SK-N-SH treated with all-trans-retinoic acid at 6 μM for 48 hours (cell line): ENCODE data around the gene FARS2.

Experiments used
- ATAC-seq: fragments of 200-7000 bp; cut with Tn5 transposase; 3 replicates; pipeline ENCODE4 v1.9.1; 2020; ENCODE audit warnings: mild to moderate bottlenecking, moderate library complexity
- ARNTL ChIP-seq: fragments of 450-650 bp; formaldehyde crosslinking; IDR thresholded peaks from 2 replicates; pipeline ENCODE4 v1.5.0; 2020; ENCODE audit warnings: low read depth, mild to moderate bottlenecking, moderate library complexity, borderline replicate concordance
- BACH2 ChIP-seq: fragments of 250-450 bp; sonication (Bioruptor Pico); IDR thresholded peaks from 2 replicates; pipeline ENCODE4 v1.9.0; 2021; ENCODE audit warnings: mild to moderate bottlenecking, borderline replicate concordance
- CREB5 ChIP-seq: fragments of 250-450 bp; sonication (Bioruptor Pico); IDR thresholded peaks from 2 replicates; pipeline ENCODE4 v1.5.1; 2020; ENCODE audit warnings: low read depth, mild to moderate bottlenecking, moderate library complexity
- CSDC2 ChIP-seq: fragments of 250-450 bp; sonication (Bioruptor Pico); IDR thresholded peaks from 2 replicates; pipeline ENCODE4 v1.5.0; 2020; ENCODE audit warnings: mild to moderate bottlenecking, moderate library complexity
- ESRRG ChIP-seq: fragments of 250-450 bp; sonication (Bioruptor Pico); IDR thresholded peaks from 2 replicates; pipeline ENCODE4 v1.6.1; 2021; ENCODE audit warnings: mild to moderate bottlenecking
- GLIS3 ChIP-seq: fragments of 250-450 bp; sonication (Bioruptor Pico); IDR thresholded peaks from 2 replicates; pipeline ENCODE4 v1.5.0; 2020; ENCODE audit warnings: mild to moderate bottlenecking, moderate library complexity
- ISL1 ChIP-seq: fragments of 250-450 bp; sonication (Bioruptor Pico); IDR thresholded peaks from 2 replicates; pipeline ENCODE4 v2.1.2; 2022; ENCODE audit warnings: mild to moderate bottlenecking, moderate library complexity
- OSR1 ChIP-seq: fragments of 250-450 bp; sonication (Bioruptor Pico); IDR thresholded peaks from 2 replicates; pipeline ENCODE4 v1.8.0; 2022; ENCODE audit warnings: moderate library complexity, mild to moderate bottlenecking, inconsistent platforms
- PATZ1 ChIP-seq: fragments of 250-450 bp; sonication (Bioruptor Pico); IDR thresholded peaks from 2 replicates; pipeline ENCODE4 v1.8.0; 2020; ENCODE audit warnings: mild to moderate bottlenecking, moderate library complexity, borderline replicate concordance
- POU6F1 ChIP-seq: fragments of 250-450 bp; sonication (Bioruptor Pico); IDR thresholded peaks from 2 replicates; pipeline ENCODE4 v1.8.0; 2021; ENCODE audit warnings: low read depth, mild to moderate bottlenecking, moderate library complexity, borderline replicate concordance
- PPARA ChIP-seq: fragments of 250-450 bp; sonication (Bioruptor Pico); IDR thresholded peaks from 2 replicates; pipeline ENCODE4 v1.5.0; 2020; ENCODE audit warnings: mild to moderate bottlenecking, borderline replicate concordance
- SNAI2 ChIP-seq: fragments of 250-450 bp; sonication (Bioruptor Pico); IDR thresholded peaks from 2 replicates; pipeline ENCODE4 v1.5.0; 2020; ENCODE audit warnings: mild to moderate bottlenecking, moderate library complexity
- TCF4 ChIP-seq: fragments of 250-450 bp; sonication (Bioruptor Pico); IDR thresholded peaks from 2 replicates; pipeline ENCODE4 v1.8.0; 2021; ENCODE audit warnings: mild to moderate bottlenecking, moderate library complexity, borderline replicate concordance
- TOX ChIP-seq: fragments of 250-450 bp; sonication (Bioruptor Pico); IDR thresholded peaks from 2 replicates; pipeline ENCODE4 v1.8.0; 2021; ENCODE audit warnings: mild to moderate bottlenecking, moderate library complexity, borderline replicate concordance
- ZC3H10 ChIP-seq: fragments of 250-450 bp; sonication (Bioruptor Pico); IDR thresholded peaks from 2 replicates; pipeline ENCODE4 v1.5.1; 2021; ENCODE audit warnings: mild to moderate bottlenecking, moderate library complexity
- ZFP3 ChIP-seq: fragments of 250-450 bp; sonication (Bioruptor Pico); IDR thresholded peaks from 2 replicates; pipeline ENCODE4 v1.5.0; 2020; ENCODE audit warnings: mild to moderate bottlenecking, moderate library complexity
- ZFP30 ChIP-seq: fragments of 450-650 bp; formaldehyde crosslinking; IDR thresholded peaks from 2 replicates; pipeline ENCODE4 v1.5.0; 2022; ENCODE audit warnings: mild to moderate bottlenecking, moderate library complexity
- ZNF565 ChIP-seq: fragments of 450-650 bp; formaldehyde crosslinking; conservative IDR thresholded peaks from 2 replicates; pipeline ENCODE4 v1.5.0; 2020; ENCODE audit warnings: low read depth, mild to moderate bottlenecking, moderate library complexity
- ZNF70 ChIP-seq: fragments of 450-650 bp; formaldehyde crosslinking; IDR thresholded peaks from 2 replicates; pipeline ENCODE4 v1.5.0; 2020; ENCODE audit warnings: mild to moderate bottlenecking, moderate library complexity
- ZNF8 ChIP-seq: fragments of 450-650 bp; formaldehyde crosslinking; IDR thresholded peaks from 2 replicates; pipeline ENCODE4 v1.5.0; 2020; ENCODE audit warnings: mild to moderate bottlenecking, moderate library complexity

Gene FARS2

GRCh38 chr6:5514353-5514752 lies 253.0 kb downstream of the FARS2 start:
- no peak for ATAC-seq
- TF ChIP-seq ESRRG (CRISPR knock-in tag) (no peak), ZC3H10 (CRISPR knock-in tag) (no peak), PPARA (CRISPR knock-in tag) (no peak), BACH2 (CRISPR knock-in tag) (no peak), ZNF70 (CRISPR knock-in tag) (no peak), SNAI2 (CRISPR knock-in tag) (no peak), TOX (CRISPR knock-in tag) (no peak)

GRCh38 chr6:5515200-5515599 lies 253.9 kb downstream of the FARS2 start:
- no peak for ATAC-seq
- TF ChIP-seq ZNF8 (CRISPR knock-in tag) (no peak), ISL1 (no peak), ZFP3 (CRISPR knock-in tag) (no peak), ZNF70 (CRISPR knock-in tag) (no peak), CSDC2 (CRISPR knock-in tag) (no peak), ZFP30 (CRISPR knock-in tag) (no peak), PATZ1 (CRISPR knock-in tag) (no peak), TOX (CRISPR knock-in tag) (no peak), TCF4 (CRISPR knock-in tag) (no peak), CREB5 (CRISPR knock-in tag) (no peak), OSR1 (CRISPR knock-in tag) (no peak), POU6F1 (CRISPR knock-in tag) (no peak), ZNF565 (CRISPR knock-in tag) (no peak), GLIS3 (CRISPR knock-in tag) (no peak), PPARA (CRISPR knock-in tag) (no peak), ARNTL (CRISPR knock-in tag) (no peak), BACH2 (CRISPR knock-in tag) (no peak)

GRCh38 chr6:5516036-5516435 lies 254.7 kb downstream of the FARS2 start:
- no peak for ATAC-seq
- no peak for TF ChIP-seq ZFP3 (CRISPR knock-in tag)

GRCh38 chr6:5517796-5518195 lies 256.5 kb downstream of the FARS2 start:
- ATAC-seq, result no peak

More at GRCh38 chr6:5517796-5518195, 256.5 kb downstream of the FARS2 start:
- TF ChIP-seq PPARA (CRISPR knock-in tag) (no peak), ZNF70 (CRISPR knock-in tag) (no peak), CREB5 (CRISPR knock-in tag) (no peak), ISL1 (no peak)
